GM23248 (cell line): Measurements from ENCODE around the gene TGM1. TPM values are rescaled to one million over a fixed set of nuclear protein-coding genes. Genes with fewer than 3 reads are reported as not detected.

Experiments used
- DNase-seq: peaks from one replicate; pipeline ENCODE4 v3.0.0-alpha.2; 2015
- H2AFZ ChIP-seq: fragments of 200-600 bp; sonication (generic); 2 replicates; pipeline ENCODE4 v1.6.1; 2016; ENCODE audit warnings: antibody characterized with exemption
- H3F3A ChIP-seq: fragments of 200-600 bp; sonication (generic); 2 replicates; pipeline ENCODE4 v1.6.1; 2016; ENCODE audit warnings: mild to moderate bottlenecking, antibody characterized with exemption, mixed run types; ENCODE audit not compliant: insufficient read depth
- H3K27ac ChIP-seq: fragments of 200-600 bp; sonication (generic); 2 replicates; pipeline ENCODE4 v1.5.1; 2016; ENCODE audit warnings: mild to moderate bottlenecking
- H3K27me3 ChIP-seq: fragments of 200-600 bp; sonication (generic); replicated peaks from 2 replicates; pipeline ENCODE4 v1.6.1; 2016; ENCODE audit warnings: mild to moderate bottlenecking; ENCODE audit not compliant: insufficient read depth
- H3K36me3 ChIP-seq: fragments of 200-600 bp; sonication (generic); 2 replicates; pipeline ENCODE4 v1.6.1; 2016; ENCODE audit warnings: low read depth, mild to moderate bottlenecking
- H3K4me1 ChIP-seq: fragments of 200-600 bp; sonication (generic); 2 replicates; pipeline ENCODE4 v1.6.1; 2016; ENCODE audit warnings: mild to moderate bottlenecking; ENCODE audit not compliant: insufficient read depth
- H3K4me2 ChIP-seq: fragments of 200-600 bp; sonication (generic); one replicate; pipeline ENCODE4 v1.6.1; 2016; ENCODE audit warnings: mild to moderate bottlenecking; ENCODE audit not compliant: unreplicated experiment
- H3K4me3 ChIP-seq: fragments of 200-600 bp; sonication (generic); 2 replicates; pipeline ENCODE4 v1.5.1; 2016; ENCODE audit warnings: mild to moderate bottlenecking
- H3K79me2 ChIP-seq: fragments of 200-600 bp; sonication (generic); 2 replicates; pipeline ENCODE4 v1.6.1; 2016; ENCODE audit warnings: mild to moderate bottlenecking; ENCODE audit not compliant: insufficient read depth
- H3K9ac ChIP-seq: fragments of 200-600 bp; sonication (generic); 2 replicates; pipeline ENCODE4 v1.6.1; 2016; ENCODE audit warnings: mild to moderate bottlenecking
- H3K9me2 ChIP-seq: fragments of 200-600 bp; sonication (generic); 2 replicates; pipeline ENCODE4 v1.6.1; 2016; ENCODE audit warnings: mixed run types, mild to moderate bottlenecking, moderate library complexity; ENCODE audit not compliant: insufficient read depth
- H3K9me3 ChIP-seq: fragments of 200-600 bp; sonication (generic); one replicate; pipeline ENCODE4 v1.6.1; 2017; ENCODE audit warnings: low read depth
- H4K20me1 ChIP-seq: fragments of 200-600 bp; sonication (generic); 2 replicates; pipeline ENCODE4 v1.6.0; 2016; ENCODE audit not compliant: insufficient read depth
- EZH2 ChIP-seq: fragments of 200-600 bp; sonication (generic); IDR thresholded peaks from 2 replicates; pipeline ENCODE4 v1.6.1; 2018; ENCODE audit warnings: antibody characterized with exemption, mild to moderate bottlenecking; ENCODE audit not compliant: insufficient read depth, poor library complexity, severe bottlenecking
- EZH2phosphoT487 ChIP-seq: fragments of 200-600 bp; sonication (generic); IDR thresholded peaks from 2 replicates; pipeline ENCODE4 v1.6.1; 2018; ENCODE audit warnings: antibody characterized with exemption, moderate library complexity, mild to moderate bottlenecking, low read depth; ENCODE audit not compliant: insufficient read depth
- WGBS, 2 experiments: methylation state at CpG; one replicate each; pipeline ENCODE4 v1.1.6; 2015 to 2017; ENCODE audit warnings: low lambda C conversion rate in 2 of 2, low coverage in 1 of 2; ENCODE audit errors: missing lambda C conversion rate in 2 of 2; 5-methylcytosine and 5-hydroxymethylcytosine counted together
- in situ Hi-C: fragments of 300-500 bp; cut with MboI; formaldehyde crosslinking; loops from 2 replicates; pipeline ENCODE4 v1.15.0; 2020
- polyA plus RNA-seq: library from polyadenylated mRNA; unstranded; fragments of >200 nt; fragmentation: Nextera tagmentation; extraction: Ambion mirVana; gene quantifications from 2 replicates; pipeline ENCODE4 v1.2.1, GENCODE V29; 2016
- total RNA-seq: library from RNA; depleted of rRNA; stranded (reverse); fragments of >200 nt; shearing (Covaris generic); gene quantifications from 2 replicates; pipeline ENCODE4 v1.2.3, GENCODE V29; 2014

TGM1 gene
- total and polyA plus RNA-seq, 2 experiments from 2014 or later = 0.34 to 1.3 TPM

- 35 to 37% methylated on average over 7 of the region's 7 CpGs for WGBS, 2 experiments
- H3K79me2 ChIP-seq = peaks cover 26% of the 10 kb centered on the region
- DNase-seq = peak; percentile 94
Measured at GRCh38 chr14:24298892-24299254, 35.9 kb upstream of the TGM1 start.

DNA sequence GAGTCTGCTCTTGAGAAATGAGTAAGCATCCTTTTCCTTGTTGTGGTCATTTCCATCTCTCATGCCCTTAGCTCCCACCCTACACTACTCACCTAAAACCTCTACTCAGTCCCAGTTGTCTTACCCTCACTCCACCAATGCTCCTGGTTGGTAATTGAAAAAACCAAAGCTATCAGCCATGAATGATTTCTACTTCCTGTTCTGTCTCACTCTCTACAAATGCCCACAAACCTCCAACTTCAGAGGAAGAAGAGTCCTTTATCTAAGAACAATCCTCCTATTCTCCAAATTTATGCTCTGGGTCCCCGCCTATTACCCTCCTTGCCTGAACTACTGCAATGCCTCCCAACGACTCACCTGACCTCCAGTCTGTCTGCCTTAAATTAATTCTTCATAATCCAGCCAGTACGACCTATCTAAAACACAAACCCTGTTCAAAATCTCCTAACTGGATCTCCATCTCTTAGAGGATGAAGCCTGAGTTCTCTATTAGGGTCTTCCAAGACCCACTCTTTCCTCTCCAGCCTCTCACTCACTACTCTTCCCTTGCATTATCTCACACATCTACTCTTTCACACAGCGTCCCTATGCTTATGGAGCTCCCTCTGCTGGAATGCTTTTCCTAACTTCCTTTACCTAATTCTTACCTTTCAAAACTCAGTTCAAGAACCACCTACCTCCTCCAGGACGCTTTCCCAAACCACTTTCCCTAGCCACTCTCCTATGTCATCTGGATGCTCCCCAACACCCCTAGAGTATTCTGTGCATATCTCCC lies 34.4 kb upstream of the TGM1 start:
- in situ Hi-C loops = loop anchor here (10.0 kb wide), 1 partner anchor 53 kb away; the partner anchor contains the start of gene TINF2
- H3K9me2 ChIP-seq = no peaks in the 10 kb centered on the region
- peaks cover 17% of the 10 kb centered on the region for H3K4me1 ChIP-seq
- H3K27ac ChIP-seq = no peak overlapping the region
- no peak for TF ChIP-seq EZH2
- no peak for TF ChIP-seq EZH2phosphoT487
- peaks cover 23% of the 10 kb centered on the region; the same call in 1 of the 2 replicates for H3F3A ChIP-seq
- peak; percentile 38 for DNase-seq
- no peaks in the 10 kb centered on the region for H3K27me3 ChIP-seq
- peaks cover 26% of the 10 kb centered on the region for H3K79me2 ChIP-seq
- H3K9ac ChIP-seq = no peak overlapping the region
- no peak overlapping the region for H2AFZ ChIP-seq
- H3K9me3 ChIP-seq = no peaks in the 10 kb centered on the region
- peaks cover 6% of the 10 kb centered on the region; the same call in 1 of the 2 replicates for H3K36me3 ChIP-seq
- H3K4me3 ChIP-seq = no peak overlapping the region
- H3K4me2 ChIP-seq = no peak overlapping the region
- WGBS, 2 experiments = 45 to 51% methylated on average over 5 of the region's 5 CpGs
- H4K20me1 ChIP-seq = no peaks in the 10 kb centered on the region

More at GRCh38 chr14:24298892-24299254, 35.9 kb upstream of the TGM1 start:
- no peak for TF ChIP-seq EZH2phosphoT487
- no peak for TF ChIP-seq EZH2
- Histone ChIP-seq H2AFZ (peak overlapping the region; percentile 97), H3F3A (peaks cover 23% of the 10 kb centered on the region; the same call in 1 of the 2 replicates), H4K20me1 (no peaks in the 10 kb centered on the region), H3K4me3 (peak overlapping the region; percentile 95), H3K36me3 (peaks cover 17% of the 10 kb centered on the region; the same call in 1 of the 2 replicates), H3K9me2 (no peaks in the 10 kb centered on the region), H3K9ac (peak overlapping the region; percentile 95), H3K4me2 (peak overlapping the region; percentile 94), H3K9me3 (no peaks in the 10 kb centered on the region), H3K27ac (peak overlapping the region; percentile 86), H3K27me3 (no peaks in the 10 kb centered on the region), H3K4me1 (peaks cover 17% of the 10 kb centered on the region)
- in situ Hi-C loops = loop anchor here (10.0 kb wide), 1 partner anchor 54 kb away; the partner anchor contains the start of gene TINF2

DNA sequence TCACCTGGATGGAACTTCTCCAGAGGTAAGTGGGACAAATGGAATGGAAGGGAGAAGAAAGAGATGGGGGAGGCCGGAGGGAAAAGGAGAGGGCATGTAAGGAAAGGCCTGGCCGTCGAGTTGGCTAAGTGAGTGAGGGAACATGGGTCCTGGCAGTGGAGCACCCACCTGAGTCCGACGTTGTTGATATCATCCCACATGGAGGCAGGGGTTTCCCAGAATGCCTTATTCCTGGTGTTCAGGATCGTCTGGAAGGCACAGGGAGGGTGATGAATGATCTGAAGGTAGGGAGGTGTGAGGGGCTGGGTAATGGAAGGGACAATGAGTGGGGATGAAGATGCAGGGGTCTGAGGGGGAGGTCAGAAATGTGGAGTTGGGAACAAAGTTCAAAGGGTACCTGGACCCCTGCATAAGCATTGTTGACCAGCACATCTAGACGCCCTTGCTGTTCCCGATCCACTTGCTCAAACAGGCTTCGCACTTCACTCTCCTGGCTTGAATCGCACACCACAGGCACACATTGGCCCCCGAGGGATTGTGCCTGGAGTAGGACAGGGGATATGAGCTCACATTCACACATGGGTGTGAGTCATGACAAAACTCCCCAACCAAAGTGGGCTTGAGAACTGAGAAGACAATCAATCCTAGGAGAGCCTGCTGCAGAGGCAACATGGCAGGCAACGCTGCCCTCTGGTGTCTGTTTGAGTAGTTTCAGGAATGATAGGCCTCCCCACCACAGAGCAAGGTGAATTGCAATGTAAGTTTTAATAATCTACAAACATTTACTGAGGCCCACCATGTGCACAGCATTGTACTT lies 33.6 kb upstream of the TGM1 start:
- Histone ChIP-seq H3K36me3 (peaks cover 2% of the 10 kb centered on the region; the same call in 1 of the 2 replicates), H3K9me2 (no peaks in the 10 kb centered on the region), H3K27me3 (no peaks in the 10 kb centered on the region), H3K9me3 (no peaks in the 10 kb centered on the region), H3K79me2 (peaks cover 18% of the 10 kb centered on the region), H3K4me1 (peaks cover 17% of the 10 kb centered on the region), H4K20me1 (no peaks in the 10 kb centered on the region), H3K4me2 (no peak overlapping the region), H3K4me3 (no peak overlapping the region), H3K9ac (peak overlapping the region; percentile 19; the same call in 1 of the 2 replicates), H2AFZ (peak overlapping the region; percentile 51; the same call in 1 of the 2 replicates), H3K27ac (peak overlapping the region; percentile 38; the same call in 1 of the 2 replicates), H3F3A (peaks cover 23% of the 10 kb centered on the region; the same call in 1 of the 2 replicates)
- no peak for TF ChIP-seq EZH2
- TF ChIP-seq EZH2phosphoT487 = no peak
- 41 to 44% methylated on average over 12 of the region's 12 CpGs for WGBS, 2 experiments
- in situ Hi-C loops = loop anchor here (10.0 kb wide), 1 partner anchor 52 kb away; the partner anchor contains the start of gene TINF2
- peak; percentile 94 for DNase-seq

- H3K27ac ChIP-seq = no peak overlapping the region
- H3K4me3 ChIP-seq = no peak overlapping the region
- no peak for DNase-seq
- WGBS, 2 experiments = 92 to 93% methylated on average over 2 of the region's 2 CpGs
- H3K9me3 ChIP-seq = no peaks in the 10 kb centered on the region
- peaks cover 8% of the 10 kb centered on the region for H3K4me1 ChIP-seq
- H3F3A ChIP-seq = peaks cover 14% of the 10 kb centered on the region; the same call in 1 of the 2 replicates
- TF ChIP-seq EZH2 = no peak
- TF ChIP-seq EZH2phosphoT487 = no peak
- H4K20me1 ChIP-seq = no peaks in the 10 kb centered on the region
- no peaks in the 10 kb centered on the region for H3K9me2 ChIP-seq
- peaks cover 2% of the 10 kb centered on the region; the same call in 1 of the 2 replicates for H3K36me3 ChIP-seq
- in situ Hi-C loops = loop anchor here (10.0 kb wide), 1 partner anchor 49 kb away; the partner anchor contains the start of gene TINF2
- no peak overlapping the region for H3K4me2 ChIP-seq
- H2AFZ ChIP-seq = no peak overlapping the region
- no peaks in the 10 kb centered on the region for H3K79me2 ChIP-seq
- H3K27me3 ChIP-seq = no peaks in the 10 kb centered on the region
- H3K9ac ChIP-seq = no peak overlapping the region
Measured at GRCh38 chr14:24293525-24293924, 30.5 kb upstream of the TGM1 start.
